AML-193 (cell line): Measurements from ENCODE around the gene TVP23B.
"Not testable (repeated sequence)": the region's sequence is repeated elsewhere in the genome, so short reads cannot be mapped to it uniquely, and the experiment has no call there.

Source experiments
- DNase-seq, 2 experiments: peaks; one replicate each; lab custom pipeline; 2025; lab: John Stamatoyannopoulos, UW

TVP23B gene

GRCh38 chr17:18780991-18781718, at the start of gene TVP23B:
TSS of gene TVP23B (plus strand) at chr17:18781183. CDS start at chr17:18781294, 111 bp downstream.
- peak; percentile 55 to 71 for DNase-seq

- not testable (repeated sequence) for DNase-seq
Measured at GRCh38 chr17:18732438-18732837, 48.5 kb upstream of the TVP23B start.

GRCh38 chr17:18733350-18733749, 47.6 kb upstream of the TVP23B start:
- not testable (repeated sequence) for DNase-seq

GRCh38 chr17:18739616-18740391, 41.2 kb upstream of the TVP23B start:
- DNase-seq, result not testable (repeated sequence)

GRCh38 chr17:18741228-18741627, 39.8 kb upstream of the TVP23B start:
- DNase-seq, result not testable (repeated sequence)

GRCh38 chr17:18743699-18744421, 37.1 kb upstream of the TVP23B start, which contains the start of gene FBXW10:
TSS of gene FBXW10 (plus strand) at chr17:18744054. CDS start at chr17:18744245, 191 bp downstream.
- DNase-seq, result not testable (repeated sequence)

- not testable (repeated sequence) for DNase-seq
Measured at GRCh38 chr17:18744726-18745125, 36.3 kb upstream of the TVP23B start.

- not testable (repeated sequence) for DNase-seq
Measured at GRCh38 chr17:18746551-18746950, 34.4 kb upstream of the TVP23B start.

GRCh38 chr17:18747501-18747900, 33.5 kb upstream of the TVP23B start:
- not testable (repeated sequence) for DNase-seq

GRCh38 chr17:18750242-18750641, 30.7 kb upstream of the TVP23B start:
- not testable (repeated sequence) for DNase-seq

GRCh38 chr17:18753829-18754409, 27.1 kb upstream of the TVP23B start:
- DNase-seq, result not testable (repeated sequence)

- not testable (repeated sequence) for DNase-seq
Measured at GRCh38 chr17:18755969-18756368, 25.0 kb upstream of the TVP23B start.

- not testable (repeated sequence) for DNase-seq
Measured at GRCh38 chr17:18757368-18758044, 23.5 kb upstream of the TVP23B start.

GRCh38 chr17:18758344-18758743, 22.6 kb upstream of the TVP23B start:
- DNase-seq, result not testable (repeated sequence)

- not testable (repeated sequence) for DNase-seq
Measured at GRCh38 chr17:18760221-18760620, 20.8 kb upstream of the TVP23B start.

- DNase-seq, result not testable (repeated sequence)
Measured at GRCh38 chr17:18770572-18770971, 10.4 kb upstream of the TVP23B start.

GRCh38 chr17:18771066-18771465, 9.9 kb upstream of the TVP23B start:
- DNase-seq, result not testable (repeated sequence)

GRCh38 chr17:18772471-18772870, 8.5 kb upstream of the TVP23B start:
- DNase-seq, result no peak

GRCh38 chr17:18781805-18782204, 822 bp downstream of the TVP23B start:
- DNase-seq, result not testable (repeated sequence)

GRCh38 chr17:18785933-18786332, 5.0 kb downstream of the TVP23B start:
- DNase-seq, result not testable (repeated sequence)

GRCh38 chr17:18786890-18787289, 5.9 kb downstream of the TVP23B start:
- DNase-seq, result not testable (repeated sequence)
